Tibial artery (tissue), 4 donors: ENCODE results near the gene SLC5A1.

Experiments used
- DNase-seq, 2 donors: peaks; one replicate each; pipeline ENCODE4 v3.0.0-alpha.2; 2019
- H3K27ac ChIP-seq, 2 donors: fragments of 200-600 bp; sonication (generic) in 1 of 2; 1 replicate in 1 of 2; 2 replicates in 1 of 2; pipeline ENCODE4 v1.5.1; 2018 to 2019; ENCODE audit warnings: mild to moderate bottlenecking in 1 of 2
- H3K27me3 ChIP-seq, 2 donors: fragments of 200-600 bp; sonication (generic) in 1 of 2; one replicate each; pipeline versions ENCODE4 v1.5.1 to v1.6.0; 2016 to 2019
- H3K36me3 ChIP-seq, 3 donors: fragments of 200-600 bp; sonication (generic) in 2 of 3; one replicate each; pipeline ENCODE4 v1.5.1; 2016 to 2019; ENCODE audit warnings: mild to moderate bottlenecking in 2 of 3
- H3K4me1 ChIP-seq, 4 donors: fragments of 200-600 bp; sonication (generic) in 2 of 4; 1 replicate in 3 of 4; 2 replicates in 1 of 4; pipeline ENCODE4 v1.5.1; 2016 to 2019
- H3K4me3 ChIP-seq, 2 donors: fragments of 200-600 bp; sonication (generic) in 1 of 2; 1 replicate in 1 of 2; 2 replicates in 1 of 2; pipeline ENCODE4 v1.5.1; 2018 to 2019; ENCODE audit warnings: mild to moderate bottlenecking in 2 of 2
- H3K9me3 ChIP-seq, 3 donors: fragments of 200-600 bp; sonication (generic) in 1 of 3; one replicate each; pipeline ENCODE4 v1.5.1; 2016 to 2019
- CTCF ChIP-seq, 2 experiments: fragments of 200-600 bp in 1 of 2; fragments of 450-650 bp in 1 of 2; IDR thresholded peaks; one replicate each; pipeline ENCODE4 v1.5.1; 2017 to 2019; ENCODE audit warnings: antibody characterized with exemption in 2 of 2, mild to moderate bottlenecking in 1 of 2, moderate library complexity in 1 of 2
- intact Hi-C: fragments of 100-400 bp; cut with DNase I; formaldehyde crosslinking; loops from one replicate; pipeline ENCODE4 v1.15.0; 2023; ENCODE audit warnings: low total_unique reads

SLC5A1 gene

GRCh38 chr22:32040324-32040904 lies 2.6 kb upstream of the SLC5A1 start:
- Histone ChIP-seq H3K36me3 (no peaks in the 10 kb centered on the region), H3K4me1 (no peaks in the 10 kb centered on the region), H3K9me3 (no peaks in the 10 kb centered on the region), H3K4me3 (no peak overlapping the region), H3K27me3 (peaks cover 0 to 40% of the 10 kb centered on the region in 2 donors), H3K27ac (no peak overlapping the region)
- DNase-seq, result no peak
- TF ChIP-seq CTCF (IDR thresholded peaks at IDR 0.05), result no peak
- intact Hi-C loops, result no loop called here

GRCh38 chr22:32043391-32043790 lies 330 bp downstream of the SLC5A1 start:
- no peaks in the 10 kb centered on the region for H3K4me1 ChIP-seq
- no peaks in the 10 kb centered on the region for H3K36me3 ChIP-seq
- no peak for TF ChIP-seq CTCF (IDR thresholded peaks at IDR 0.05)
- H3K27ac ChIP-seq, result no peak overlapping the region
- intact Hi-C loops, result no loop called here
- peaks cover 0 to 36% of the 10 kb centered on the region in 2 donors for H3K27me3 ChIP-seq
- H3K4me3 ChIP-seq, result no peak overlapping the region
- no peaks in the 10 kb centered on the region for H3K9me3 ChIP-seq
- no peak for DNase-seq

- Histone ChIP-seq H3K9me3 (no peaks in the 10 kb centered on the region), H3K27ac (no peak overlapping the region), H3K4me3 (no peak overlapping the region), H3K36me3 (no peaks in the 10 kb centered on the region), H3K4me1 (no peaks in the 10 kb centered on the region), H3K27me3 (peaks cover 0 to 36% of the 10 kb centered on the region in 2 donors)
- TF ChIP-seq CTCF (IDR thresholded peaks at IDR 0.05), result no peak
- no peak for DNase-seq
- intact Hi-C loops, result no loop called here
Measured at GRCh38 chr22:32044477-32044876, 1.4 kb downstream of the SLC5A1 start.

- no peaks in the 10 kb centered on the region for H3K4me1 ChIP-seq
- DNase-seq, result no peak
- no peaks in the 10 kb centered on the region for H3K36me3 ChIP-seq
- H3K9me3 ChIP-seq, result no peaks in the 10 kb centered on the region
- no peak for TF ChIP-seq CTCF (IDR thresholded peaks at IDR 0.05)
- H3K27ac ChIP-seq, result no peak overlapping the region
- H3K27me3 ChIP-seq, result peaks cover 0 to 36% of the 10 kb centered on the region in 2 donors
- intact Hi-C loops, result no loop called here
- no peak overlapping the region for H3K4me3 ChIP-seq
Measured at GRCh38 chr22:32044913-32045312, 1.9 kb downstream of the SLC5A1 start.

- Histone ChIP-seq H3K36me3 (no peaks in the 10 kb centered on the region), H3K27me3 (peaks cover 0 to 15% of the 10 kb centered on the region in 2 donors), H3K4me3 (no peak overlapping the region), H3K4me1 (no peaks in the 10 kb centered on the region), H3K9me3 (no peaks in the 10 kb centered on the region), H3K27ac (no peak overlapping the region)
- intact Hi-C loops, result no loop called here
- no peak for DNase-seq
- TF ChIP-seq CTCF (IDR thresholded peaks at IDR 0.05), result no peak
Measured at GRCh38 chr22:32048069-32048468, 5.0 kb downstream of the SLC5A1 start.
